HG03432 (cell line): Measurements from ENCODE around the gene ZMIZ2.
"Not testable (repeated sequence)": the region's sequence is repeated elsewhere in the genome, so short reads cannot be mapped to it uniquely, and the experiment has no call there.

Source experiments
- ATAC-seq: cut with Tn5 transposase; IDR thresholded peaks from one replicate; pipeline ENCODE4 v1.9.1; 2021; ENCODE audit warnings: mild to moderate bottlenecking, moderate library complexity; ENCODE audit not compliant: unreplicated experiment

Gene ZMIZ2

GRCh38 chr7:44798649-44799305 is 50.1 kb downstream of the ZMIZ2 start:
- ATAC-seq = no peak

DNA sequence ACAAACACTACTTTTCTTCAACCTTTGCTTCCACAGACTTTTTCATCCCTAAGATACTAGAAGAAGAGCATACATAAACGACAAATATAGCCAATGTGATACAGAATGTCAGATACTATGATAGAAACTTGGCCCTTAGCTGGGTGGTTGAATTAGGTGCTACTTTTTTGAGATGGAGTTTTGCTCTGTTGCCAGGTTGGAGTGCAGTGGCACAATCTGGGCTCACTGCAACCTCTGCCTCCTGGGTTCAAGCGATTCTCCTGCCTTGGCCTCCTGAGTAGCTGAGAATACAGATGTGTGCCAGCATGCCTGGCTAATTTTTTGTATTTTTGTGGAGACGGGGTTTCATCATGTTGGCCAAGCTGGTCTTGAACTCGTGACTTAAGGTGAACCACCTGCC is 51.3 kb downstream of the ZMIZ2 start:
- ATAC-seq = no peak

- ATAC-seq = no peak
Observed at GRCh38 chr7:44801890-44802289, 53.2 kb downstream of the ZMIZ2 start.

GRCh38 chr7:44802418-44803025 is 53.9 kb downstream of the ZMIZ2 start:
- no peak for ATAC-seq

DNA sequence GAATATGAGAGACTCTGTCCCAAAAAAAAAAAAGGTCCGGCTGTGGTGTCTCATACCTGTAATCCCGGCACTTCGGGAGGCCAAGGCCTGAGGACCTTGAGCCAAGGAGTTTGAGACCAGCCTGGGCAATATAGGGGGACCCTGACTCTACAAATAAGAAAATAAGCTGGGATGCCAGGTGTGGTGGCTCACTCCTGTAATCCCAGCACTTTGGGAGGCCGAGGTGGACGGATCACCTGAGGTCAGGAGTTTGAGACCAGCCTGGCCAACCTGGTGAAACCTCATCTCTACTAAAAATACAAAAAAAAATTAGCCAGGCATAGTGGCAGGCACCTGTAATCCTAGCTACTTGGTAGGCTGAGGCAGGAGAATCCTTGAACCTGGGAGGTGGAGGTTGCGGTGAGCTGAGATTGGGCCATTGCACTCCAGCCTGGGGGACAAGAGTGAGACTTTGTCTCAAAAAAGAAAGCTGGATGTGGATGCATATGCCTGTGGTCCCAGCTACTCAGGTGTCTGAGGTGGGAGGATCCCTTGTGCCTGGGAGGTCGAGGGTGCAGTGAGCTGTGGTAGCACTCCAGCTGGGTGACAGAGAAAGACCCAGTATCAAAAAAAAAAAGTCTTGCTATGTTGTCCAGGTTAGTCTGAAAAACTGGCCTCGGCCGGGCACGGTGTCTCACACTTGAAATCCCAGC is 55.3 kb downstream of the ZMIZ2 start:
- ATAC-seq = not testable (repeated sequence)

GRCh38 chr7:44805950-44806349 is 57.3 kb downstream of the ZMIZ2 start:
- no peak for ATAC-seq

- ATAC-seq = no peak
Observed at GRCh38 chr7:44808914-44809393, 60.3 kb downstream of the ZMIZ2 start.

DNA sequence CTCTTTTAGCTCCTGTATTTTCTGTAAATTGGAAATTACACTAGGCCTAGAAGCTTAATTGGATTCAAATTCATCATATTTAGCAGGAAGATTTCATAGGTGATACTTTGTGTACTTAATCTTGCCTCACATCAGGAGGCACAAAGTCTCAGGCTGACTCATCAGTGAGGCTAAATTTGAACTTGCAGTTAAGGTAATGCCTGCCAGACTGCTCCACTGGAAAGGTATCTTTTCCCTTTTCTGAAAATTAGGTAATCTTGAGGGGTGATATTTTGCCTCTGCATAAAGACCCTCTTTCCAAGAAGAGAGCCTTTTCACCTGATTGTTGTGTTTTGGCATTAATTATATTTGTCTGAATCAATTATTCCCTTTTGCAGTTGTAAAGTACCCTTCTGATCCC is 62.4 kb downstream of the ZMIZ2 start:
- ATAC-seq = no peak

- no peak for ATAC-seq
Observed at GRCh38 chr7:44811571-44811970, 62.9 kb downstream of the ZMIZ2 start.

GRCh38 chr7:44814919-44815318 is 66.3 kb downstream of the ZMIZ2 start:
- no peak for ATAC-seq

DNA sequence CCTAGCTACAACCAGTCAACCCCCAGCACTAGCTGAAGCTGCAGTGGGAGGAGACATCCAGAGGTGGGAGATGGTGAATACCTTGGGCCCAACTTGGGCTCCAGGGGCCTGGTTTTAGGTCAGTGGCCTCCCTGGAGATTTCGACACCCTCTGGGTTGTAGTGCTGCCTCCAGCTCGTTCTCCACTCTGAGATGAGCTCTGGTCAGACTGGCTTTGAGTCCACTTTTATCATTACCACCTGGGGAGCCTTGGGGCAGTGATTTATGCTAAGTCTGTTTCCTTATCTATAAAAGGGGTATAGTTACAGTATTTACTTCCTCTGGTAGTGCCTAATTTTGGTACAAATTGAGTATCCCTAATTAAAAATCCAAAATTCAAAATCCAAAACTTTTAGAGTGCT is 70.6 kb downstream of the ZMIZ2 start:
- ATAC-seq = no peak
